RPMI8226 (cell line): ENCODE data around the gene TRIM15.
A peak's percentile ranks its signal among the peaks of the same experiment; 100 is the strongest.
"Not testable (repeated sequence)": the region's sequence is repeated elsewhere in the genome, so short reads cannot be mapped to it uniquely, and the experiment has no call there.

Source experiments
- DNase-seq: peaks from one replicate; pipeline ENCODE4 v3.0.0-alpha.2; 2015

The TRIM15 gene

DNA sequence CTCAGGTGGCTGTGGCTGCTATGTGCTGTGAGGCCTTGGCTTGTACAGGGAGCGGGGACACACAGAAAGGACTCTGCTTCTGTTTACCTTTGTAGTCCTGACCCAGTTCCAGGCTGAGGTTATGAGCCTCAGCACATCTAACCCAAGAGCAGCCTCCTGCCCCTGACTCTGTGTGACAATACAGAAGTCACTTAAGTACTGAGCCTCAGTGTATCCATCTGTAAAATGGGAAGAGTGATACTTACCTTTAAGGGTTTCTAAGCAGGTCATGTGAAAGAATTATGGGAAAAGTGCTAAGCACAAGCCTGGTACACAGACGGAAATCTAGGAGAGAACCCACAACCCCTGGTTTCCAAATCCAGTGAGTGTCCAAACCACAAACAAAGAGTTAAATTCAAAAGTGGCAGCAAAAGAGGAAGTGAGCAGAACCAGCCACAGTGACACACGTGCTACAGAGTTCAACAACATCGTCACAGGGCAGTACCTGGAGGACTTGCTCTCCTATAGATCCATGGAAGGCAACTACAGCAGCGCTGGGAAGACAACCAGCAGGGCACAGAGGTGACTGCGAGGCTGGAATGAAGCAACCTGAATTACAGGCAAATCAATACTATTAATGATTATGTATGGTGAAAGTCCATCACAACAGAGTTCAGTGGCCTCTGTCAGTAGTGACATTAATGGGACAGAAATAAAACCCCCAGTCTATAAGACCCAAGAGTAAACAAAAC lies 37.4 kb downstream of the TRIM15 start:
- peak; percentile 69 for DNase-seq

DNA sequence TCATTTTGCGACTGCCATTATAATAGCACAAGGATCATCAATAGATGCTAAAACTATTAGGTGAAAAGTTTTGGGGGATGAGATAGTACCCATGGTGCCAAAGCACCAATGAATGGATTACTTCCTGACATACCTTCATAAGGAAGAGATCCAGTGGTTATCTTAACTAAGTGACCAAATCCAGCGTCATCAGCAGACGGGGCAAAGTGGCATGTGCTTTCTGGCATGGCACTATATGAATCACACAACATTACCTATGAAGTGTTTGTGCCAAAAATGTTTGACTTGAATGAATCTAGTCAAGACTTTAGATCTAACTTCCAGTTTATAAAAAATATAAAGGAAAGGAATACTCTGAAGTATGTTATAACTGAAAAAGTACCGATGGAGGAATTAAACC lies 39.0 kb downstream of the TRIM15 start:
- no peak for DNase-seq

DNA sequence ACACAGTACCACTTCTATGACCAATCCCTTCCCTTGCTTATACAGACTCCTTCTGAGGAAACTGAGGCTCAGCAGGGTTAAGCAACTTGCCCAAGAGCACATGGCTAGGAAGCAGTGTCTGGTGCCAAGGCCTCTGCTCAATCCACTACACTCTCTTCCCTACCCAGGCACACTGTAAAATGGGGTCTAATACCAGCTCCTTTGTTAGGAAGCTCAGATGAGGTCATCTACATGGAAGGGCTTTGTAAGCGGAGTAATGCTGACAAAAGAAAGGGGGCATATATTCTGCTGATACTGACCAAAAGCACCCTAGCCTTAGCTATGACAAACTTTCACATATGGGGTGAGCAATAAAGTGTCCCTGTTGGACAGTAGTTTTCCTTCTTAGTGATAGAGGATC lies 40.8 kb downstream of the TRIM15 start:
- DNase-seq: no peak

DNA sequence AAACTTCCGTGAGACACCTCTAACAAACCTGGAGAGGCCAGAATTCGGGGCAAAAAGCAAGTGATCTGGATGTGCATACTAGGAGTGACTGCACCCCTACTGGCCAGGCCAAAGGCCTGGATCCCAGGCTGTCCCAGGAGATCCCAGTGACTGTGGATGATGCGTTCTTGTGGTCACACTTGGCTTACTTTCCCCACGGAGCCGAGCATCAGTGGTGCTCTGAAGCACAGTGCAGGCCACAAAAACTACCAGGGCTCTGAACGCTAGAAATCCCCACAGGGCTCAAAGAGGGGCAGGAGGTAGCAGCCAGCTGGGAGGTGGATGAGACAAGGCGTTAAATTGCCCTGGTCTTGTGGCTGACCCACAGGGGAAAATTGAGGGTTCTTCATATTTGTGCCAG lies 42.8 kb downstream of the TRIM15 start:
- DNase-seq: no peak

DNA sequence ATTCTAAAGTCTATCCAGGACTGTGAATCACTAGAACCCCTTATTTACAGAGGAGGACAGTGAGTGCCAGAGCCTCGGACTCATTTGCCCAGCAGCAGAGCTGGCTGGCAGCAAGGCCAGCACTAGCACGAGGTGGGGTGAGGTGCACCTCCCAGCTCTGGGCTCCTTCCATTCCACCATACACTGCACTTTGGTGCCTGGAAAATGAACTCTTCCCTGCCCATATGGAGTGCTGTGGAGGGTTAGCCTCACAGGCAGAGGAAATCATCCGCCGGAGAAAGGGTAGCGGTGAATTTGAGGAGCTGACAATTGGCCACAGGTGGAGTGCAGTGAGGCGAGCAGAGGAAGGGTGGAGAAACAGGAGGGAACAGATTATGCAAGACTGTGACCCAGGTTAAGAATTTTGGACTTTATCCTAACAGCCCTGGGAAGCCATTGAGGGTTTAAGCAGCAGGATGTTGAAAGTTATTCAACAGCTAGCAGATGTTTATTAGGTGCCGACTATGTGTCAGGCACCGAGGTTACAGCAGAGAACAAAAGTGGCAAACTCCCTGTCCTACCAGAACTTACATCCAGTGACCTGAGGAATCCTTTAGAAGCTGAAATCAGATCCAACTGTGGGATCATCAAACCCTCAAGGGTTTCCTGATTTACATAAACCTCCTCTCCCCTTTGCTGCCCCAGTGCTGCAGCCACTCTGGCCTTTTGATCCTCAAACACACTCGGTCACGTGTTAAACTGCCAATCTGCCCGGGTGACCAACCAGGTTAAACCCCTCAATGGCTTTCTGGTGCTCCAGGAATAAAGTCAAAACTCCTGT lies 43.7 kb downstream of the TRIM15 start:
- DNase-seq: no peak

DNA sequence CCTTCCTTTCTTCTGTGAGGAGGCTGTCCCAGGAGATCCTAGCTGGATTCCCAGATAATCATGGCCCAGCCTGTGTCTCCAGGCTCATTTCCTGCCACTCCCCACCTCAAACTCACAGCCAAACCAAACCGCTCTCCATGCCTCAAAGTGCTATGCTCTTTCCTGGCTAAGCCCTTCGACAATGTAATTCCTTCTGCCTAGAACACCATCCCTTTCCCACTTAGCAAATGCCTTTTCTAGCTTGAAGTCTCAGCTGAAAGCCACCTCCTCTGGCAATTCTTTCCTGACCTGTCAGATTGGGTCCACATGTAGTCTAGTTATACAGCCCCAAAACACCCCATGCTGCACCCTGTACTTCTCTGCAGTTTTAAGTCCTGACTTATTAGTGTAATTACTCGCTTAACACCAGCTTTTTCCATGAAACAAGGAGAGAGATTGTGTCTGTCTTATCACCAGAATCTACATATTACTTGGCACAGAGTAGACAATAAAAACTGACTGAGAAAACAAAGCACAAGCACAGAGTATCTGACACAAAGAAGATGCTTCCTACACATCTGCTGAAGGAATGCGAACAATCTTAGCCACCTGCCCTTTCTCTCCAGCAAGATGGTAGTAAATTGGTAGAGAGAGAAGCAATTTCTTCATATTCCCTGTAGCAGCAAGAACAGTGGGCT lies 44.4 kb downstream of the TRIM15 start:
- no peak for DNase-seq

DNA sequence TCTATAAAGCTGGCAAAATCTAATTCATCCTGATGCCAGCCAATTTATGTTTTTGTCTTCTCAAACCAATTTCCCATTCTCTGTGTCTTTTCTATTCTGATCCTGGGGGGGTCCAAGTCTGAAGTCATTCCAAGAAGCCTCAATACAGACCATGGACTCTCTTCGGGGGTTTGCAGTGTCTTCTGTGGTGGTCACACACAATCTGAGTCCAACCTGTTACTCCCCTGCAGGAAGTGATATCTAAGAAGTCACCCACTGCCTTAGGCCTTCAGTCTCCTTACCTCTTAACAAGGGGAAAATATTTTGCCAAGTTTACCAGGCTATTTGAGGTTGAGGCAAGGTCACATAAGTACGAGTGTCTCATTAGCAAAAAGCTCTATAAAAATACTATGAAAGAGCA lies 48.0 kb downstream of the TRIM15 start:
- no peak for DNase-seq

DNA sequence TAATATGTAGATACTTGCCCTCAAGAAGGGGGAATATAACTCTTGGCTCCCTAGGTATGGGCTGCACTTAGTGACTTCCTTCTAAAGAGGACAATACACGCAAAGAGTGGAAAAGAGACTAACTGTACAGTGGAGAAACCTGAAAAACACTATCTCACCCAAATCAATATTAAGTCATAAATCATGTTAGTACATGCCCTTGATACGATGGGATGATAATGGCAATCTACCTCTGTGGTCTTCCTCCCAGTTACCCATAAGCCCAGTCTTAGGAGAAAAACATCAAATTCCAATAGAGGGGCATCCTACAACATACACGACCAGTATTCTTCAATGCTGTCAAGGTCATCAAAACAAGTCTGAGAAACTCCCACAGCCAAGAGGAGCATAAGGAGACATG lies 48.6 kb downstream of the TRIM15 start:
- no peak for DNase-seq

DNA sequence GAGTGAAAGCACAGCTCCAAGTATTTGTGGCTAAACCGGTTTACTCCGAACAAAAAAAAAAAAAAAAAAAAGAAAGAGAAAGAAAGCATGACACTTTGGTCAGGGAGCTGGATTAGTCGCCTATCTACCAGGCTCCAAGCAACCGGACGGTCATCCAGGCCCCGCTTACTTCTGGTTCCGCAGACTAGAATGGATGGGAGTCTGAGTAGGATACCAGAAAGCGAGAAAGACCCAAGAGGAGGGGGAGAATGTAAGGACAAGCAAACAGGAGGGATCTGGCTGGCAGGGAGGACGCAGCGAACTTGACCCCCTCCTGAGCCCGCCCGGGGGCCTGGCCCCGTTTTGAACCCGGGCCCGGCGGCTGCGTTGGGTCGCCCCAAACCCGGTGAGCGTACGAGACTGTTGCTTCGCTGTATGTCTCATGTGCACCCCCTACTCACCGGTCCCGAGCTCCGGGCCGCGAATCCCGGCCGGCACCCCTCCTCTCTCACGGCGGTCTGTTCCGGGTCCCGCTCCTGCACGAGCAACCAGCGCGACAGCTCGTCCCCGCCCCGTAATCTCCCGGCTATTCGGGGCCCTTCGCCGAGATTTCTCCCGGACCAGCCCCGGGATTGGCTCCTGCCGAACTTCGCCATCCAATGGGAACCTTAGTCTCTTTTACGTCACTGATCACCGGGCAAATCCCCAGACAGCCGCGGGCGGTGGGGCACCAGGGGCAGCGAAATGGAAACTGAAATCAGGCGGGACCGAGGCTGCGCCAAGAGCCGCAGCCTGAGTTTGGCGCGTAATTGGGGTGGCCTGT lies 49.7 kb downstream of the TRIM15 start, which contains the start of gene TRIM26:
Gene TRIM26, minus strand, starts transcription at position 542 of the 802 bp plus-strand sequence. CDS start 14,303 bp downstream, outside the sequence.
- peak; percentile 99 for DNase-seq

DNA sequence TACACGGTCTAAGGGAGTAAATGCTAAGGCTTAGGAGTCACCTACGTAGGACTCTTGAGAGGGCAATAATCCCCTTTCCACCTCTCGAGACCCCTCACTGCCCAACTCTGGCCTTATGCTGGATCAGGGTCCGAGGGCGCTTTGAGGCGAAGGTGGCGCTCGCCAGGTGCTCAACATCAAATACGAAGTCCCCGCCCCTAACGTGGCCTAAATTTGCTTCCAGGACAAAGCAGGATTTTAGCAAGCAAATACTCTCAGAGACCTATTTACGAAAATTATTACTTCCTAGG lies 50.3 kb downstream of the TRIM15 start:
- no peak for DNase-seq

DNA sequence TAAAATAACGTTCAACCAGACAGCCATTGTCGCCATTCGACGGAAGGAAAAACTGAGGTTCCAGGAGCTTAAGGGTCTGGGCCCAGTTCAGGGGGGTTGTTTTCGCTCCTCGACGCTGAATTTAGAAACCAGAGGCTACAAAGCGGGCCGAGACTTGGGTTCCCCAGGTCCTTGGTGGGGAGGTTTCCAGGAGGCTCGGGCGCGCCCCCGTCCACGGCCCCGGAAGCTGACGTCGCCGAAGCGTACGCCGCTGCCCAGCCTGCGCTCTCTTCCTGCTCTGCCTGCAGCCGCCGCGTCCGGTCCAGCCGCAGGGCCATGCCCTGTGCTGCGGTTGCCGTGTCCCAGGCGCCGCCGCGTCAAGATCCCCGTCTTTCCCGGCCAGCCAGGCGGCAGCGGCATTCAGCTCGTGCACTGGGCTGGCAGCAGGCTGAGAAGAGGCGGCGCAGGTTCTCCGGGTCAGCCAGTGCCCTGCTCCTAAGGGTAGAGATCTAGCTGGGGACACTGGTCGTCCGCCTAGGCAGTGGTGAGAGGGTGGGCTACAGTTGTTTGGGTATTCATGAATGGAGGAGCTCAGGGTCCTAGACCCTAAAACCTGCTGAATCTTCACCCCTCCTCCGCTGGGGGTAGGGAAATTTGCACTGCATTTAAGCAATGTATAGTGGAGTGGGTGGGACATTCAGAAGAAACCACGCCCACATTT lies 50.8 kb downstream of the TRIM15 start:
- DNase-seq: peak; percentile 88

DNA sequence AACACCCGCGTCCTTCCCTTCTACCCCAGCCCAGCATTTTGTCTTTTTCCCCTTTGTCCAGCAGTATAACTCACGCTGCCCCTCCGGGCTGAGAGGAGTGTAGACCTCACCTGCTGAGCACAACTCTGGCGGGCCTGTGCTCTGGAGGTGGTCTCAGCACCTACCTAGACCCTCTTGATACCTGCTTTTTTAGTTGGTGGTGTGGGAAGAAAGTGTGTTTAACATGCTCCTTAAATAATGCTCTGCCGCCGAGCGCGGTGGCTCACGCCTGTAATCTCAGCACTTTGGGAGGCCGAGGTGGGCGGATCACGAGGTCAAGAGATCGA lies 51.3 kb downstream of the TRIM15 start:
- DNase-seq: no peak

DNA sequence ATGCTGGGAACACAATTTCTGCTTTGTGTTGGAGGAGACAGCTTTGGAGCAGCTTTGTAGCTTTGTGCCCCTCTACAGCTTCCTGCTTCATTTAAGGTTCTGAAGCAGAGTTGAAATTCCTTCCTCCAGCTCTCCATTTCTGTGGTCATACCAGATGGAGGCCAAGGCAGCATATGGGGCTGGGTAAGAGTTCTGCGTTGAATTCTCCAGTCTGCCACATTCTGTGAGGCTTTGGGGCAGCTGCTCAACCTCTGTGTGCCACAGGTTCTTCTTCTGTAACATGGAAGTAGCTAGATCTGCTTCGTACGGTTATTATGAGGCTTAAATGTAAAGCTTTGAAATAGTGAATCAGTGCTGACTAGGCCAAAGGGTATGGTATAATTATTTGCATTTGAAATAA lies 52.8 kb downstream of the TRIM15 start:
- no peak for DNase-seq

DNA sequence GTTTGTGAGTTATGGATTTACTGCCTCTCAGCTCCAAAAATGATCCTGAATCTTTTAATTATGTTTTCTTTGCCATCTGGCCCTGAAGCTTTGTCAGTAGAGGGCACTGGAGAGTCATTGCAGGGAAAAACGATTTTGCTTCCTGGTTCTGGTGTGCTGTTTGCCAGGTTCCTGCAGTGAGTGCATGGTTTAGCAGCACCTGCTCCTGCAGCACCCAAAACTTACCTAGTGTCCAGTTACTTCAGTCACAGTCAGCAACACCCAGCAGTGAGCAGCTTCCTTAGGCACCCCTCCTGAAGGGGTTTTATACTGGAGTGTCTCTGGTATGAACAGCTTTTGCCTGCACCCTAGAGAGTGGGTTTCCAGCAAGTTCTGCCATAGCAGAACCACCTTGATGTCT lies 55.9 kb downstream of the TRIM15 start:
- peak; percentile 70 for DNase-seq

DNA sequence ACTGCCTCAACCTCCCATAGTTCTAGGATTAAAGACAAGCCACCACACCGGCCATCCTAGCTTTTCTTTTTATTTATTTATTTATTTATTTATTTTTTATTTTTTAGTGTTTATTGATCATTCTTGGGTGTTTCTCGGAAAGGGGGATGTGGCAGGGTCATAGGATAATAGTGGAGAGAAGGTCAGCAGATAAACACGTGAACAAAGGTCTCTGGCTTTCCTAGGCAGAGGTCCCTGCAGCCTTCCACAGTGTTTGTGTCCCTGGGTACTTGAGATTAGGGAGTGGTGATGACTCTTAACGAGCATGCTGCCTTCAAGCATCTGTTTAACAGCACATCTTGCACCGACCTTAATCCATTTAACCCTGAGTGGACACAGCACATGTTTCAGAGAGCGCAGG lies 58.0 kb downstream of the TRIM15 start:
- not testable (repeated sequence) for DNase-seq

DNA sequence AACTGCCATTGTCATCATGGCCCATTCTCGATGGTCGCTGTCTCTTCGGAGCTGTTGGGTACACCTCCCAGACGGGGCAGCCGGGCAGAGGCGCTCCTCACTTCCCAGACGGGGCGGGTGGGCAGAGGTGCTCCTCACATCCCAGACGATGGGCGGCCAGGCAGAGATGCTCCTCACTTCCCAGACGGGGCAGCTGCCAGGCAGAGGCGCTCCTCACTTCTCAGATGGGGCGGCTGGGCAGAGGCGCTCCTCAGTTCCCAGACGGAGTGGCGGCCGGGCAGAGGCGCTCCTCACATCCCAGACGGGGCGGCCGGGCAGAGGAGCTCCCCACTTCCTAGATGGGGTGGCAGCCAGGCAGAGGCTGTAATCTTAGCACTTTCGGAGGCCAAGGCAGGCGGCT lies 58.6 kb downstream of the TRIM15 start:
- not testable (repeated sequence) for DNase-seq
